ENCODE results near the gene ADGRG4.

The ADGRG4 gene

GRCh38 chrX:136295380-136295779, 5.4 kb upstream of the ADGRG4 start:
- no peak overlapping the region for H2AFZ ChIP-seq (ENCODE audit: low read length, unreplicated experiment)
- H3K4me1 ChIP-seq (ENCODE audit: control insufficient read depth, insufficient read depth, low read length, unreplicated experiment), result no peaks in the 10 kb centered on the region
- H3K27ac ChIP-seq (ENCODE audit: low read depth, low read length), result no peak overlapping the region
- no peaks in the 10 kb centered on the region for H3K36me3 ChIP-seq (ENCODE audit: insufficient read depth, low read length)
- no peaks in the 10 kb centered on the region for H3K79me2 ChIP-seq (ENCODE audit: control insufficient read depth, insufficient read depth, low read length, unreplicated experiment)
- no peaks in the 10 kb centered on the region; the same call in 1 of the 2 replicates for H3K27me3 ChIP-seq (ENCODE audit: insufficient read depth, low read length)
- H3K4me3 ChIP-seq (ENCODE audit: low read depth, low read length), result no peak overlapping the region

GRCh38 chrX:136303041-136303440, 2.3 kb downstream of the ADGRG4 start:
- no peaks in the 10 kb centered on the region for H3K79me2 ChIP-seq (ENCODE audit: control insufficient read depth, insufficient read depth, low read length, unreplicated experiment)
- H3K4me1 ChIP-seq (ENCODE audit: control insufficient read depth, insufficient read depth, low read length, unreplicated experiment), result no peaks in the 10 kb centered on the region
- H2AFZ ChIP-seq (ENCODE audit: low read length, unreplicated experiment), result no peak overlapping the region
- no peaks in the 10 kb centered on the region for H3K36me3 ChIP-seq (ENCODE audit: insufficient read depth, low read length)
- no peak overlapping the region for H3K4me3 ChIP-seq (ENCODE audit: low read depth, low read length)
- H3K27me3 ChIP-seq (ENCODE audit: insufficient read depth, low read length), result 0 out of 2 replicates have a peak, but pooled peaks cover 15% of the 10 kb centered on the region
- no peak overlapping the region for H3K27ac ChIP-seq (ENCODE audit: low read depth, low read length)

GRCh38 chrX:136304493-136304892, 3.7 kb downstream of the ADGRG4 start:
- no peaks in the 10 kb centered on the region for H3K79me2 ChIP-seq (ENCODE audit: control insufficient read depth, insufficient read depth, low read length, unreplicated experiment)
- H3K4me3 ChIP-seq (ENCODE audit: low read depth, low read length), result no peak overlapping the region
- H2AFZ ChIP-seq (ENCODE audit: low read length, unreplicated experiment), result no peak overlapping the region
- no peak overlapping the region for H3K27ac ChIP-seq (ENCODE audit: low read depth, low read length)
- no peaks in the 10 kb centered on the region for H3K4me1 ChIP-seq (ENCODE audit: control insufficient read depth, insufficient read depth, low read length, unreplicated experiment)
- no peaks in the 10 kb centered on the region for H3K36me3 ChIP-seq (ENCODE audit: insufficient read depth, low read length)
- 0 out of 2 replicates have a peak, but pooled peaks cover 15% of the 10 kb centered on the region for H3K27me3 ChIP-seq (ENCODE audit: insufficient read depth, low read length)

- Histone ChIP-seq H2AFZ (ENCODE audit: low read length, unreplicated experiment) (no peak overlapping the region), H3K79me2 (ENCODE audit: control insufficient read depth, insufficient read depth, low read length, unreplicated experiment) (no peaks in the 10 kb centered on the region), H3K36me3 (ENCODE audit: insufficient read depth, low read length) (no peaks in the 10 kb centered on the region), H3K4me1 (ENCODE audit: control insufficient read depth, insufficient read depth, low read length, unreplicated experiment) (no peaks in the 10 kb centered on the region), H3K27ac (ENCODE audit: low read depth, low read length) (no peak overlapping the region), H3K4me3 (ENCODE audit: low read depth, low read length) (no peak overlapping the region), H3K27me3 (ENCODE audit: insufficient read depth, low read length) (0 out of 2 replicates have a peak, but pooled peaks cover 15% of the 10 kb centered on the region)
Measured at GRCh38 chrX:136306182-136306581, 5.4 kb downstream of the ADGRG4 start.

- Histone ChIP-seq H3K27ac (ENCODE audit: low read depth, low read length) (no peak overlapping the region), H3K4me3 (ENCODE audit: low read depth, low read length) (no peak overlapping the region), H3K79me2 (ENCODE audit: control insufficient read depth, insufficient read depth, low read length, unreplicated experiment) (no peaks in the 10 kb centered on the region), H3K4me1 (ENCODE audit: control insufficient read depth, insufficient read depth, low read length, unreplicated experiment) (no peaks in the 10 kb centered on the region), H3K36me3 (ENCODE audit: insufficient read depth, low read length) (no peaks in the 10 kb centered on the region), H2AFZ (ENCODE audit: low read length, unreplicated experiment) (no peak overlapping the region), H3K27me3 (ENCODE audit: insufficient read depth, low read length) (0 out of 2 replicates have a peak, but pooled peaks cover 15% of the 10 kb centered on the region)
Measured at GRCh38 chrX:136307471-136307870, 6.7 kb downstream of the ADGRG4 start.

- Histone ChIP-seq H3K27ac (ENCODE audit: low read depth, low read length) (no peak overlapping the region), H3K36me3 (ENCODE audit: insufficient read depth, low read length) (no peaks in the 10 kb centered on the region), H3K79me2 (ENCODE audit: control insufficient read depth, insufficient read depth, low read length, unreplicated experiment) (no peaks in the 10 kb centered on the region), H3K4me3 (ENCODE audit: low read depth, low read length) (no peak overlapping the region), H3K27me3 (ENCODE audit: insufficient read depth, low read length) (0 out of 2 replicates have a peak, but pooled peaks cover 15% of the 10 kb centered on the region), H2AFZ (ENCODE audit: low read length, unreplicated experiment) (no peak overlapping the region), H3K4me1 (ENCODE audit: control insufficient read depth, insufficient read depth, low read length, unreplicated experiment) (no peaks in the 10 kb centered on the region)
Measured at GRCh38 chrX:136310411-136310810, 9.6 kb downstream of the ADGRG4 start.

GRCh38 chrX:136318156-136318555, 17.4 kb downstream of the ADGRG4 start:
- Histone ChIP-seq H3K27ac (ENCODE audit: low read depth, low read length) (no peak overlapping the region), H3K27me3 (ENCODE audit: insufficient read depth, low read length) (no peaks in the 10 kb centered on the region), H3K79me2 (ENCODE audit: control insufficient read depth, insufficient read depth, low read length, unreplicated experiment) (no peaks in the 10 kb centered on the region), H3K4me3 (ENCODE audit: low read depth, low read length) (no peak overlapping the region), H3K4me1 (ENCODE audit: control insufficient read depth, insufficient read depth, low read length, unreplicated experiment) (no peaks in the 10 kb centered on the region), H3K36me3 (ENCODE audit: insufficient read depth, low read length) (no peaks in the 10 kb centered on the region), H2AFZ (ENCODE audit: low read length, unreplicated experiment) (no peak overlapping the region)

- no peaks in the 10 kb centered on the region for H3K79me2 ChIP-seq (ENCODE audit: control insufficient read depth, insufficient read depth, low read length, unreplicated experiment)
- H3K27me3 ChIP-seq (ENCODE audit: insufficient read depth, low read length), result no peaks in the 10 kb centered on the region
- no peak overlapping the region for H3K4me3 ChIP-seq (ENCODE audit: low read depth, low read length)
- H3K4me1 ChIP-seq (ENCODE audit: control insufficient read depth, insufficient read depth, low read length, unreplicated experiment), result no peaks in the 10 kb centered on the region
- no peaks in the 10 kb centered on the region for H3K36me3 ChIP-seq (ENCODE audit: insufficient read depth, low read length)
- no peak overlapping the region for H2AFZ ChIP-seq (ENCODE audit: low read length, unreplicated experiment)
- no peak overlapping the region for H3K27ac ChIP-seq (ENCODE audit: low read depth, low read length)
Measured at GRCh38 chrX:136318895-136319597, 18.3 kb downstream of the ADGRG4 start.

- Histone ChIP-seq H3K79me2 (ENCODE audit: control insufficient read depth, insufficient read depth, low read length, unreplicated experiment) (no peaks in the 10 kb centered on the region), H3K27ac (ENCODE audit: low read depth, low read length) (no peak overlapping the region), H2AFZ (ENCODE audit: low read length, unreplicated experiment) (no peak overlapping the region), H3K4me3 (ENCODE audit: low read depth, low read length) (no peak overlapping the region), H3K36me3 (ENCODE audit: insufficient read depth, low read length) (no peaks in the 10 kb centered on the region), H3K4me1 (ENCODE audit: control insufficient read depth, insufficient read depth, low read length, unreplicated experiment) (no peaks in the 10 kb centered on the region), H3K27me3 (ENCODE audit: insufficient read depth, low read length) (no peaks in the 10 kb centered on the region)
Measured at GRCh38 chrX:136319600-136319999, 18.8 kb downstream of the ADGRG4 start.

GRCh38 chrX:136321532-136321931, 20.8 kb downstream of the ADGRG4 start:
- Histone ChIP-seq H2AFZ (ENCODE audit: low read length, unreplicated experiment) (no peak overlapping the region), H3K79me2 (ENCODE audit: control insufficient read depth, insufficient read depth, low read length, unreplicated experiment) (no peaks in the 10 kb centered on the region), H3K36me3 (ENCODE audit: insufficient read depth, low read length) (no peaks in the 10 kb centered on the region), H3K4me3 (ENCODE audit: low read depth, low read length) (no peak overlapping the region), H3K4me1 (ENCODE audit: control insufficient read depth, insufficient read depth, low read length, unreplicated experiment) (no peaks in the 10 kb centered on the region), H3K27ac (ENCODE audit: low read depth, low read length) (no peak overlapping the region), H3K27me3 (ENCODE audit: insufficient read depth, low read length) (no peaks in the 10 kb centered on the region)

GRCh38 chrX:136322064-136322463, 21.3 kb downstream of the ADGRG4 start:
- Histone ChIP-seq H3K27me3 (ENCODE audit: insufficient read depth, low read length) (no peaks in the 10 kb centered on the region), H3K27ac (ENCODE audit: low read depth, low read length) (no peak overlapping the region), H3K79me2 (ENCODE audit: control insufficient read depth, insufficient read depth, low read length, unreplicated experiment) (no peaks in the 10 kb centered on the region), H2AFZ (ENCODE audit: low read length, unreplicated experiment) (no peak overlapping the region), H3K4me1 (ENCODE audit: control insufficient read depth, insufficient read depth, low read length, unreplicated experiment) (no peaks in the 10 kb centered on the region), H3K36me3 (ENCODE audit: insufficient read depth, low read length) (no peaks in the 10 kb centered on the region), H3K4me3 (ENCODE audit: low read depth, low read length) (no peak overlapping the region)

All from ACC112 (cell line).